A549 (cell line): ENCODE measurements around the gene DELE1. TPM values are rescaled to one million over a fixed set of nuclear protein-coding genes. Genes with fewer than 3 reads are reported as not detected.
A peak's percentile ranks its signal among the peaks of the same experiment; 100 is the strongest.

ENCODE experiments used
- ATAC-seq, 2 experiments: fragments of 200-7000 bp in 1 of 2; fragments of >200 bp in 1 of 2; cut with Nextera tagmentation in 1 of 2; cut with Tn5 transposase in 1 of 2; 3 replicates each; pipeline versions ENCODE4 v1.8.0 to v1.9.1; 2018 to 2020; ENCODE audit warnings: mild to moderate bottlenecking in 1 of 2, moderate library complexity in 1 of 2
- CTCF ChIA-PET: fragments of 300-600 bp; sonication (Branson Sonifier 250); formaldehyde crosslinking; extraction: SDS; loops from one replicate; lab custom pipeline; 2021; ENCODE audit warnings: antibody characterized with exemption, inconsistent platforms; lab: Yijun Ruan, JAX
- POLR2A ChIA-PET: fragments of 350-600 bp; formaldehyde crosslinking; extraction: SDS; loops from one replicate; lab custom pipeline; 2021; ENCODE audit warnings: antibody characterized with exemption, inconsistent platforms; lab: Yijun Ruan, JAX
- DNase-seq, 2 experiments: peaks; one replicate each; pipeline versions ENCODE4 v3.0.0 to v3.0.0-alpha.2; 2011 to 2016; ENCODE audit warnings: low read depth in 1 of 2, low spot score in 1 of 2
- FAIRE-seq: peaks from 2 replicates; lab custom pipeline; 2011; peaks lifted over from hg19 to GRCh38; lab: Jason Lieb, UNC
- H3K27ac ChIP-seq, 2 experiments: fragments of >200 bp; sonication (Bioruptor Twin); formaldehyde crosslinking; 3 replicates each; pipeline ENCODE4 v1.5.1; 2016 to 2017
- H3K4me1 ChIP-seq: fragments of >200 bp; sonication (Bioruptor Twin); formaldehyde crosslinking; 3 replicates; pipeline ENCODE4 v1.6.1; 2016
- H3K4me2 ChIP-seq: fragments of >200 bp; sonication (Bioruptor Twin); formaldehyde crosslinking; 3 replicates; pipeline ENCODE4 v1.6.1; 2016
- H3K4me3 ChIP-seq: fragments of >200 bp; sonication (Bioruptor Twin); formaldehyde crosslinking; 3 replicates; pipeline ENCODE4 v1.5.1; 2016
- H3K9me3 ChIP-seq: fragments of >200 bp; sonication (Bioruptor Twin); formaldehyde crosslinking; 3 replicates; pipeline ENCODE4 v1.6.1; 2016
- BCL3 ChIP-seq: fragments of >200 bp; sonication (Bioruptor Twin); formaldehyde crosslinking; IDR thresholded peaks from 3 replicates; pipeline ENCODE4 v1.6.1; 2016
- CHD4 ChIP-seq: fragments of 200-600 bp; sonication (generic); IDR thresholded peaks from 2 replicates; pipeline ENCODE4 v1.6.1; 2016; ENCODE audit warnings: antibody characterized with exemption, mild to moderate bottlenecking, borderline replicate concordance
- CTCF ChIP-seq: fragments of >200 bp; sonication (Bioruptor Twin); formaldehyde crosslinking; IDR thresholded peaks from 3 replicates; pipeline ENCODE4 v1.5.1; 2016
- ELK1 ChIP-seq: fragments of 150-350 bp; IDR thresholded peaks from 2 replicates; pipeline ENCODE4 v1.6.1; 2014; ENCODE audit warnings: low read depth, mild to moderate bottlenecking, low read length
- ESRRA ChIP-seq: fragments of 150-350 bp; IDR thresholded peaks from 2 replicates; pipeline ENCODE4 v1.6.1; 2014; ENCODE audit warnings: mild to moderate bottlenecking, low read length, borderline replicate concordance
- FOSB ChIP-seq: fragments of 250-450 bp; sonication (Bioruptor Pico); IDR thresholded peaks from 2 replicates; pipeline ENCODE4 v1.5.0; 2020; ENCODE audit warnings: mild to moderate bottlenecking, moderate library complexity
- GATA3 ChIP-seq: IDR thresholded peaks from 2 replicates; pipeline ENCODE4 v1.6.1; 2012; ENCODE audit warnings: borderline replicate concordance
- HMGXB4 ChIP-seq: fragments of 250-450 bp; sonication (Bioruptor Pico); IDR thresholded peaks from 2 replicates; pipeline ENCODE4 v1.5.0; 2021; ENCODE audit warnings: mild to moderate bottlenecking, moderate library complexity, borderline replicate concordance
- JUN ChIP-seq, 2 experiments: fragments of >200 bp; sonication (Bioruptor Twin); formaldehyde crosslinking; IDR thresholded peaks; 2 replicates in 1 of 2; 3 replicates in 1 of 2; pipeline ENCODE4 v1.6.1; 2016 to 2017
- KDM5A ChIP-seq: fragments of 200-600 bp; sonication (generic); IDR thresholded peaks from 2 replicates; pipeline ENCODE4 v1.6.1; 2016; ENCODE audit warnings: antibody characterized with exemption, mild to moderate bottlenecking
- MAX ChIP-seq: IDR thresholded peaks from 2 replicates; pipeline ENCODE4 v1.6.1; 2012
- MAZ ChIP-seq: fragments of 150-350 bp; IDR thresholded peaks from 2 replicates; pipeline ENCODE4 v1.6.1; 2014; ENCODE audit warnings: antibody characterized with exemption, low read depth, low read length, borderline replicate concordance
- MYC ChIP-seq: IDR thresholded peaks from 2 replicates; pipeline ENCODE4 v1.6.1; 2012; ENCODE audit warnings: mild to moderate bottlenecking, inconsistent platforms, low read length, improper control_type of control experiment, borderline replicate concordance
- PHF8 ChIP-seq: fragments of 200-600 bp; sonication (generic); IDR thresholded peaks from 2 replicates; pipeline ENCODE4 v1.6.1; 2016; ENCODE audit warnings: low read depth, mild to moderate bottlenecking, antibody characterized with exemption, moderate library complexity, borderline replicate concordance
- POLR2A ChIP-seq: IDR thresholded peaks from 2 replicates; pipeline ENCODE4 v1.6.1; 2012; ENCODE audit warnings: mild to moderate bottlenecking, low read length
- POLR2AphosphoS2 ChIP-seq: conservative IDR thresholded peaks from 2 replicates; pipeline ENCODE4 v1.6.1; 2012; ENCODE audit warnings: low read length, improper control_type of control experiment, inconsistent platforms
- RAD21 ChIP-seq, 2 experiments: fragments of >200 bp in 1 of 2; sonication (Bioruptor Twin) in 1 of 2; formaldehyde crosslinking in 1 of 2; IDR thresholded peaks in 1 of 2; conservative IDR thresholded peaks in 1 of 2; 2 replicates in 1 of 2; 3 replicates in 1 of 2; pipeline ENCODE4 v1.6.1; 2012 to 2018; ENCODE audit warnings: inconsistent platforms in 1 of 2
- RARB ChIP-seq: fragments of 250-450 bp; sonication (Bioruptor Pico); IDR thresholded peaks from 2 replicates; pipeline ENCODE4 v1.8.0; 2021; ENCODE audit warnings: mild to moderate bottlenecking, moderate library complexity
- SMC3 ChIP-seq: fragments of >200 bp; sonication (Bioruptor Twin); formaldehyde crosslinking; IDR thresholded peaks from 3 replicates; pipeline ENCODE4 v1.6.1; 2018; ENCODE audit warnings: inconsistent platforms
- TFCP2L1 ChIP-seq: fragments of 250-450 bp; sonication (Bioruptor Pico); IDR thresholded peaks from 2 replicates; pipeline ENCODE4 v1.5.0; 2021; ENCODE audit warnings: mild to moderate bottlenecking
- USF2 ChIP-seq: fragments of 450-650 bp; IDR thresholded peaks from 2 replicates; pipeline ENCODE4 v1.6.1; 2014; ENCODE audit warnings: antibody characterized with exemption
- ZC3H11A ChIP-seq: fragments of 450-650 bp; IDR thresholded peaks from 2 replicates; pipeline ENCODE4 v1.6.1; 2014; ENCODE audit warnings: antibody characterized with exemption, mild to moderate bottlenecking
- ZSCAN20 ChIP-seq: fragments of 250-450 bp; sonication (Bioruptor Pico); IDR thresholded peaks from 2 replicates; pipeline ENCODE4 v1.8.0; 2022; ENCODE audit warnings: mild to moderate bottlenecking, moderate library complexity
- WGBS: methylation state at CpG from one replicate; pipeline ENCODE4 v1.1.6; 2017; ENCODE audit errors: missing lambda C conversion rate; 5-methylcytosine and 5-hydroxymethylcytosine counted together
- polyA plus RNA-seq, 4 experiments: library from polyadenylated mRNA; depleted of rRNA in 3 of 4; stranded (reverse); fragments of >200 nt; fragmentation: RNase III in 1 of 4; extraction: RNeasy Plus Mini Kit Qiagen cat#74134 plus additional on column Dnase treatment in 1 of 4; gene quantifications; 2 replicates in 3 of 4; 3 replicates in 1 of 4; pipeline ENCODE4 v1.2.3, GENCODE V29; 2011 to 2017

Gene DELE1
- polyA plus RNA-seq, 2 of the 4 experiments (the other 2 are of a cell fraction): 41.2 to 60.1 TPM

GRCh38 chr5:141966275-141966962 is 42.7 kb downstream of the DELE1 start:
- Histone ChIP-seq H3K4me1 (peaks cover 14% of the 10 kb centered on the region), H3K9me3 (no peaks in the 10 kb centered on the region), H3K27ac (no peak overlapping the region), H3K4me3 (no peak overlapping the region), H3K4me2 (no peak overlapping the region)
- ChIA-PET POLR2A (no interaction called here), CTCF (interaction anchor here (1.0 to 17.2 kb wide), 2 partner anchors 273 to 302 kb away, joined by 3 to 325 read pairs; no protein-coding TSS in a partner anchor)
- ATAC-seq (no peak), FAIRE-seq (no peak), DNase-seq (no peak)
- 61% methylated on average over 4 of the region's 4 CpGs for WGBS
- TF ChIP-seq TFCP2L1 (CRISPR knock-in tag): no peak
- no peak for TF ChIP-seq ZC3H11A
- no peak for TF ChIP-seq ELK1
- no peak for TF ChIP-seq CHD4
- no peak for TF ChIP-seq FOSB (CRISPR knock-in tag)
- no peak for TF ChIP-seq KDM5A
- TF ChIP-seq GATA3: no peak
- no peak for TF ChIP-seq ZSCAN20
- TF ChIP-seq RARB (CRISPR knock-in tag): no peak
- TF ChIP-seq MAZ: no peak
- TF ChIP-seq POLR2AphosphoS2: no peak
- no peak for TF ChIP-seq ESRRA

GRCh38 chr5:141966963-141967333 is 43.3 kb downstream of the DELE1 start:
- CTCF ChIA-PET: interaction anchor here (1.0 to 17.2 kb wide), 5 partner anchors 9 to 302 kb away, joined by 3 to 325 read pairs (median 9); partner anchors contain the start of genes DELE1 and PCDH12
- WGBS: 88% methylated on average over 2 of the region's 2 CpGs

GRCh38 chr5:141968914-141969608 is 45.4 kb downstream of the DELE1 start, which contains the start of gene RNF14:
Gene RNF14 (plus strand): TSS chr5:141969105. CDS start chr5:141973589, 4,484 bp downstream.
- ChIA-PET CTCF (interaction anchor here (0.5 to 17.2 kb wide), 44 partner anchors 8 to 360 kb away, joined by 3 to 325 read pairs (median 5); partner anchors contain the start of genes DELE1, GNPDA1 and PCDH12), POLR2A (interaction anchor here (0.6 to 2.3 kb wide), 17 partner anchors 8 to 1322 kb away, joined by 3 to 19 read pairs (median 4); partner anchors contain the start of genes DELE1, GNPDA1, IK and NDUFA2)
- peak; percentile 96 to 99 for ATAC-seq
- H3K9me3 ChIP-seq: no peaks in the 10 kb centered on the region
- FAIRE-seq: no peak
- peak within 1 kb of the TSS; percentile 94 to 96 for H3K27ac ChIP-seq
- 1% methylated on average over 25 of the region's 63 CpGs for WGBS
- peaks cover 22% of the 10 kb centered on the region for H3K4me1 ChIP-seq
- peak within 1 kb of the TSS; percentile 85 for H3K4me3 ChIP-seq
- peak; percentile 86 to 94 for DNase-seq
- H3K4me2 ChIP-seq: peak within 1 kb of the TSS; percentile 94
- TF ChIP-seq RAD21 (conservative IDR thresholded peaks at IDR 0.05 in 1 of 2, IDR thresholded peaks at IDR 0.05 in 1 of 2) (0 out of 5 replicates have a peak, but pooled peaks of 1 of the 2 experiments have one; percentile 4), PHF8 (peak; percentile 93), HMGXB4 (CRISPR knock-in tag) (peak; percentile 88; the same call in 1 of the 2 replicates), JUN (IDR thresholded peaks at IDR 0.05) (peak in 1 of 2 experiments; percentile 89; a peak in 4 of 5 replicates), MAX (peak; percentile 69; the same call in 1 of the 2 replicates), BCL3 (0 out of 3 replicates have a peak, but pooled peaks have one; percentile 72), SMC3 (0 out of 3 replicates have a peak, but pooled peaks have one; percentile 14), MYC (0 out of 2 replicates have a peak, but pooled peaks have one; percentile 31), POLR2A (peak; percentile 78), CTCF (peak; percentile 89), USF2 (peak; percentile 19; the same call in 1 of the 2 replicates)

More at GRCh38 chr5:141966963-141967333, 43.3 kb downstream of the DELE1 start:
- ATAC-seq (no peak), DNase-seq (no peak), FAIRE-seq (no peak)
- Histone ChIP-seq H3K4me1 (peaks cover 14% of the 10 kb centered on the region), H3K4me3 (no peak overlapping the region), H3K27ac (no peak overlapping the region), H3K4me2 (no peak overlapping the region), H3K9me3 (no peaks in the 10 kb centered on the region)
- POLR2A ChIA-PET: no interaction called here
- TF ChIP-seq CHD4: no peak
